ENCODE results near the gene PARS2. TPM values are rescaled to one million over a fixed set of nuclear protein-coding genes. Genes with fewer than 3 reads are reported as not detected.
A peak's percentile ranks its signal among the peaks of the same experiment; 100 is the strongest.

Gene PARS2
- total RNA-seq, 1 experiment from 2014 or later = 9.0 TPM

GRCh38 chr1:54812801-54813484 is 48.6 kb upstream of the PARS2 start:
- CTCF ChIA-PET = interaction anchor here (0.7 kb wide), 1 partner anchor 11 kb away, joined by 3 read pairs; no protein-coding TSS in a partner anchor
- Mint-ChIP-seq H3K36me3 (ENCODE audit: insufficient read depth, unreplicated experiment) (no peaks in the 10 kb centered on the region), H3K4me3 (ENCODE audit: low read depth, unreplicated experiment) (no peak overlapping the region), H3K9me3 (ENCODE audit: low read depth, unreplicated experiment) (no peaks in the 10 kb centered on the region), H3K27me3 (ENCODE audit: unreplicated experiment) (peaks cover 36% of the 10 kb centered on the region), H3K4me1 (ENCODE audit: low read depth, unreplicated experiment) (peaks cover 12% of the 10 kb centered on the region), H3K27ac (ENCODE audit: unreplicated experiment) (no peak overlapping the region)
- DNase-seq = no peak
- intact Hi-C loops (cut with micrococcal nuclease; ENCODE audit: unreplicated experiment) = no loop called here
- TF ChIP-seq, protein P1, sequence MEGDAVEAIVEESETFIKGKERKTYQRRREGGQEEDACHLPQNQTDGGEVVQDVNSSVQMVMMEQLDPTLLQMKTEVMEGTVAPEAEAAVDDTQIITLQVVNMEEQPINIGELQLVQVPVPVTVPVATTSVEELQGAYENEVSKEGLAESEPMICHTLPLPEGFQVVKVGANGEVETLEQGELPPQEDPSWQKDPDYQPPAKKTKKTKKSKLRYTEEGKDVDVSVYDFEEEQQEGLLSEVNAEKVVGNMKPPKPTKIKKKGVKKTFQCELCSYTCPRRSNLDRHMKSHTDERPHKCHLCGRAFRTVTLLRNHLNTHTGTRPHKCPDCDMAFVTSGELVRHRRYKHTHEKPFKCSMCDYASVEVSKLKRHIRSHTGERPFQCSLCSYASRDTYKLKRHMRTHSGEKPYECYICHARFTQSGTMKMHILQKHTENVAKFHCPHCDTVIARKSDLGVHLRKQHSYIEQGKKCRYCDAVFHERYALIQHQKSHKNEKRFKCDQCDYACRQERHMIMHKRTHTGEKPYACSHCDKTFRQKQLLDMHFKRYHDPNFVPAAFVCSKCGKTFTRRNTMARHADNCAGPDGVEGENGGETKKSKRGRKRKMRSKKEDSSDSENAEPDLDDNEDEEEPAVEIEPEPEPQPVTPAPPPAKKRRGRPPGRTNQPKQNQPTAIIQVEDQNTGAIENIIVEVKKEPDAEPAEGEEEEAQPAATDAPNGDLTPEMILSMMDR (IDR thresholded peaks at IDR 0.05; ENCODE audit: unreplicated experiment) = no peak
- no TSS peak for BruUV-seq (replicated peaks)

DNA sequence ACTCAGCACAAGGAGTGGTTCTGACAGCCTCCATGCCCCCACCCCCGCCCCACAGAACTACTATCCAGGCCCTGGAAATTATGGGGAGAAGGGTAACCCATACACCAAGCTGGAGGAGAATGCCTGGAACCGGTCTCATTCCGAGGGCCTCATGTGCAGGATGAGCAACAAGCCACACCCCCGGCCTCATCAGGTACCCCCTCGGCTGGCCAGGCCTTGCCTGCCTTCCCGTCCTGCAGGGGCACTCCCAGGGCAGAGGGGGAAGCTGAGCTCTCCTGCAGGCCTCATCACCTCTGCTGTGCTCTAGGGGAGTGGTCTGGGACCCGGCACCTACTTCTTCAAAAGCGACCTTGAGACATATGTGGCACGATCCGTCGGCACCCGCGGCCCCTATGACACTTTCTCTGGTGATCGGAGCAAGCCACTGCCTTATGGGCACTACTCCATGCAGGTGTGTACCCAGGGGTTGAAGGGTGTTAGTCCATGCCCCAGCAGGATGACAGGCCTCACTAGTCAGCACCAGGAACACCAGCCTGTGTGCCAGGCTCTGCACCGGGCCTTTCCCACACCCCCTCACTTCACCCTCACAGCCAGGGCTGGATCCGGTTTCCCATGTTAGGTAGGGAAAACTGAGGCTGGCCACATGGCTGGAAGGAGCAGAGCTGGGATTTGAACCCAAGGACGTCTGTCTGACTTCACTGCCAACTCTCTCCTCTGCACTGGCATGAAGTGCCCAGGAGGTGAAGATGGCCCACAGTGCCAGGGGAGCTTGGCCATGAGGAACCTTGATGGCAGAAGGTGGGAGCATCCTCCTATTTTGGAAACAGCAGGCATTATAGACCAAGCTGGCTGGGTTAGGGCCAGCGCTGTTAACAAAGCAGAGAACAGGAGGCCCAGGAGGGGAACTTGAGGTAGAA is 47.7 kb upstream of the PARS2 start:
- CTCF ChIA-PET = no interaction called here
- intact Hi-C loops (cut with micrococcal nuclease; ENCODE audit: unreplicated experiment) = no loop called here
- BruUV-seq (replicated peaks) = no TSS peak

GRCh38 chr1:54811066-54811465 is 46.7 kb upstream of the PARS2 start:
- Mint-ChIP-seq H3K27me3 (ENCODE audit: unreplicated experiment) (peaks cover 25% of the 10 kb centered on the region), H3K4me3 (ENCODE audit: low read depth, unreplicated experiment) (no peak overlapping the region), H3K36me3 (ENCODE audit: insufficient read depth, unreplicated experiment) (no peaks in the 10 kb centered on the region), H3K9me3 (ENCODE audit: low read depth, unreplicated experiment) (no peaks in the 10 kb centered on the region), H3K4me1 (ENCODE audit: low read depth, unreplicated experiment) (peaks cover 15% of the 10 kb centered on the region), H3K27ac (ENCODE audit: unreplicated experiment) (no peak overlapping the region)
- BruUV-seq (replicated peaks) = no TSS peak
- DNase-seq = no peak
- CTCF ChIA-PET = interaction anchor here (1.8 kb wide), 1 partner anchor 312 kb away, joined by 10 read pairs; no protein-coding TSS in a partner anchor
- TF ChIP-seq, protein P1 (IDR thresholded peaks at IDR 0.05; ENCODE audit: unreplicated experiment) = no peak
- intact Hi-C loops (cut with micrococcal nuclease; ENCODE audit: unreplicated experiment) = no loop called here

More for the DNA sequence above, 47.7 kb upstream of the PARS2 start:
- Mint-ChIP-seq H3K4me1 (ENCODE audit: low read depth, unreplicated experiment) (peaks cover 15% of the 10 kb centered on the region), H3K4me3 (ENCODE audit: low read depth, unreplicated experiment) (no peak overlapping the region), H3K27ac (ENCODE audit: unreplicated experiment) (no peak overlapping the region), H3K9me3 (ENCODE audit: low read depth, unreplicated experiment) (no peaks in the 10 kb centered on the region), H3K36me3 (ENCODE audit: insufficient read depth, unreplicated experiment) (no peaks in the 10 kb centered on the region), H3K27me3 (ENCODE audit: unreplicated experiment) (peaks cover 35% of the 10 kb centered on the region)
- TF ChIP-seq, protein P1 (IDR thresholded peaks at IDR 0.05; ENCODE audit: unreplicated experiment) = no peak
- no peak for DNase-seq

GRCh38 chr1:54810153-54810942 is 46.0 kb upstream of the PARS2 start:
- TF ChIP-seq, protein P1 (IDR thresholded peaks at IDR 0.05; ENCODE audit: unreplicated experiment) = peak; percentile 94
- CTCF ChIA-PET = interaction anchor here (0.6 to 1.8 kb wide), 3 partner anchors 139 to 311 kb away, joined by 3 to 10 read pairs (median 4); no protein-coding TSS in a partner anchor
- intact Hi-C loops (cut with micrococcal nuclease; ENCODE audit: unreplicated experiment) = loop anchor here (1.0 kb wide), 2 partner anchors 138 to 311 kb away; no protein-coding TSS in a partner anchor
- H3K27me3 Mint-ChIP-seq (ENCODE audit: unreplicated experiment) = peaks cover 18% of the 10 kb centered on the region
- peaks cover 16% of the 10 kb centered on the region for H3K4me1 Mint-ChIP-seq (ENCODE audit: low read depth, unreplicated experiment)
- DNase-seq = peak; percentile 79
- H3K27ac Mint-ChIP-seq (ENCODE audit: unreplicated experiment) = no peak overlapping the region
- BruUV-seq (replicated peaks) = no TSS peak
- no peak overlapping the region for H3K4me3 Mint-ChIP-seq (ENCODE audit: low read depth, unreplicated experiment)
- H3K36me3 Mint-ChIP-seq (ENCODE audit: insufficient read depth, unreplicated experiment) = no peaks in the 10 kb centered on the region
- H3K9me3 Mint-ChIP-seq (ENCODE audit: low read depth, unreplicated experiment) = no peaks in the 10 kb centered on the region

Data from Calu3 (cell line).